Measurements from ENCODE around the gene TRIM63.
A peak's percentile ranks its signal among the peaks of the same experiment; 100 is the strongest.

The TRIM63 gene

GRCh38 chr1:26067432-26067911, at the start of gene TRIM63:
TRIM63 (minus strand) TSS chr1:26067630; CDS start chr1:26067494, 136 bp downstream.
- no peak for TF ChIP-seq CTCF (IDR thresholded peaks at IDR 0.05; ENCODE audit: low read depth, low read length)
- DNase-seq (ENCODE audit: extremely low read depth, low read depth): no peak

- no peak for TF ChIP-seq CTCF (IDR thresholded peaks at IDR 0.05; ENCODE audit: low read depth, low read length)
Observed at GRCh38 chr1:26114165-26114927, 46.9 kb upstream of the TRIM63 start.

GRCh38 chr1:26112407-26112775, 45.0 kb upstream of the TRIM63 start:
- DNase-seq (ENCODE audit: extremely low read depth, low read depth): no peak
- TF ChIP-seq CTCF (IDR thresholded peaks at IDR 0.05; ENCODE audit: low read depth, low read length): no peak

More at GRCh38 chr1:26114165-26114927, 46.9 kb upstream of the TRIM63 start:
- DNase-seq (ENCODE audit: extremely low read depth, low read depth): no peak

DNA sequence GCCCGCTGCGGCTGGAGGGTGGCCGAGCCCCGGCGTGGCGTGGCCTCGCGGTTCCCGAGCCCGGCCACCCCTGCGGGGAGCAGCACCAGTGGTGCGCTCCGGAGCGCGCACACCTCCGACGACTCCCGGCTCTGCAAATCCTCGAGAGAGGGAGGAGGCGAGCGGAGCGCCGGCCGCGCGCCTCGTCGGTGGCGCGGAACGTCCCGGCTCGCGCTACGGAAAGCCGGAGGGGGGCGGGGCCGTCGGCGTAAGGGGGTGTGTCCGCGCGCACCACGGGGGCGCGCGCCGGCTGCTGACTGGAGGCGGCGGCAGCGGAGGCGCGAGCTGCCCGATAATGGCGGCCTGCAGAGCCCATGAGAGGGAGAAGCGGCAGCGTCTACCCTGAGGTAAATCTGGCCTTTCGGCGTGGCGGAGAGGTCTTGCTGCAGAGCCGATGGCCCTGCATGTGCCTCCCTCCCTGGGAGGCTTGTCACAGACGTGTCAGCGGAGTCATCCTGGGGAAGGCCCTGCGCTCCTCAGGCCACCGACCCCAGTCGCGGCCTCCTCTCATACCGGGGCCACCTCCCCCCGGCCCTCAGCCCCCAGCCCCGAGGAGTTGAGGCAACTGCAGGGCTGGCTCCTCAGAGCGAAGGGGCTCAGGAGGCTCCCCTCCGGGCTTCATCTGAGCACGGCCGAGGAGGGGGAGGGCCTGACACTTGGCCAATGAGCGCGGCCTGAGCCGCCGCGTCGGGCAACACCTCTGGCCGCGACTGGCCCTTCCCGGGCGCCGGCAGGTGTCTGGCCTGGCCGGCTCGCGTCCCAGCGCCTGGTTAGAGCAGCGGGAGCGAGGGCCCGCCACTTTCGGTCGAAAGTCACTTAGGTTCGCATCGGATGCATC, 44.3 kb upstream of the TRIM63 start, which contains the start of gene PDIK1L:
Gene PDIK1L, plus strand, starts transcription at position 295 of the 877 bp plus-strand sequence. CDS start 2,485 bp downstream, outside the sequence.
- TF ChIP-seq CTCF (IDR thresholded peaks at IDR 0.05; ENCODE audit: low read depth, low read length): no peak
- DNase-seq (ENCODE audit: extremely low read depth, low read depth): peak; percentile 93

GRCh38 chr1:26110731-26111529, 43.5 kb upstream of the TRIM63 start:
- DNase-seq (ENCODE audit: extremely low read depth, low read depth): no peak

More at GRCh38 chr1:26110731-26111529, 43.5 kb upstream of the TRIM63 start:
- no peak for TF ChIP-seq CTCF (IDR thresholded peaks at IDR 0.05; ENCODE audit: low read depth, low read length)
